ENCODE measurements around the gene FAT1.

The FAT1 gene

DNA sequence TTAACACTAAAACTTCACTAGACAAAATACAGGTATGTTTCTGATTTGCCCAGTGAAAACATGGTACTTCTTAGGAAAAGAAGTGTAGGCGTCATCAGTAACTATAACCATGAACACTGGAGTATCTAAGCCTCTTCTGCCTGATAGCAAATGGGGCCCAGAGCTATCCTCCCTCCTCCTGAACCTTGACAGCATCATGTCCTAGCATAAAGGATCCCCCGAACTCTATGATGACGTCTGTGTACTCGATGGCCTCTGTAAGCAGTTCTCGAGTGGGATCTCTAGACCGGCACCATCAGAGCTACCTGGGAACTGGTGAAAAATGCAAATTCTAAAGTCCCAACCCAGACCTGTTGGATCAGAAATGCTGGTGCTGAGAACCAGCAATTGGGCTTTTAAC lies 132.0 kb downstream of the FAT1 start:
- Histone ChIP-seq H3K4me3 (ENCODE audit: severe bottlenecking) (no peak overlapping the region), H3K27ac (ENCODE audit: poor library complexity, severe bottlenecking) (no peak overlapping the region), H3K27me3 (ENCODE audit: insufficient read depth, poor library complexity, severe bottlenecking) (no peaks in the 10 kb centered on the region)

DNA sequence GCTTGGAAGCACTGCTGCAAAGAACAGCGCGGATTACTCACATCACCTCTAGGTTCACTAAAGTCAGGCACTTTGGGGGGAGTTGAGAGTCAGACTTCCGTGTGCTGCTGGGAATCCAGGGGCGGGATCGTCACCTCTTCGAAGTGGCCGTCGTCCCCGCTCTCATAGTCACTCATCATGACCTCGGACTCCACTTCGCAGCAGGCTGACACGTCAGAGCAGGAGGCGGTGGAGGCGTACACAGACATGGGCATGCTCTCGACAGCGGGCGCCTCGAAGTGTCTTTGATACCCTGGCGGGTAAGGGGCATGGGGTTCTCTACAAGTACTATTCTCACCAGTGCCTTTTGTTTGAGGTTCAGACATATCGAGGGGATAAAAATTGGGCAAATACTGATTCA lies 135.2 kb downstream of the FAT1 start:
- ATAC-seq (ENCODE audit: low read depth) = no peak
- peaks cover 93% of the 10 kb centered on the region for H3K36me3 ChIP-seq (ENCODE audit: low read depth)
- H3K9me3 ChIP-seq (ENCODE audit: severe bottlenecking) = no peaks in the 10 kb centered on the region
- H3K27me3 ChIP-seq (ENCODE audit: insufficient read depth, poor library complexity, severe bottlenecking) = no peaks in the 10 kb centered on the region
- no peak for DNase-seq (ENCODE audit: low spot score)
- no peak overlapping the region for H3K4me3 ChIP-seq (ENCODE audit: severe bottlenecking)
- TF ChIP-seq, protein P1, sequence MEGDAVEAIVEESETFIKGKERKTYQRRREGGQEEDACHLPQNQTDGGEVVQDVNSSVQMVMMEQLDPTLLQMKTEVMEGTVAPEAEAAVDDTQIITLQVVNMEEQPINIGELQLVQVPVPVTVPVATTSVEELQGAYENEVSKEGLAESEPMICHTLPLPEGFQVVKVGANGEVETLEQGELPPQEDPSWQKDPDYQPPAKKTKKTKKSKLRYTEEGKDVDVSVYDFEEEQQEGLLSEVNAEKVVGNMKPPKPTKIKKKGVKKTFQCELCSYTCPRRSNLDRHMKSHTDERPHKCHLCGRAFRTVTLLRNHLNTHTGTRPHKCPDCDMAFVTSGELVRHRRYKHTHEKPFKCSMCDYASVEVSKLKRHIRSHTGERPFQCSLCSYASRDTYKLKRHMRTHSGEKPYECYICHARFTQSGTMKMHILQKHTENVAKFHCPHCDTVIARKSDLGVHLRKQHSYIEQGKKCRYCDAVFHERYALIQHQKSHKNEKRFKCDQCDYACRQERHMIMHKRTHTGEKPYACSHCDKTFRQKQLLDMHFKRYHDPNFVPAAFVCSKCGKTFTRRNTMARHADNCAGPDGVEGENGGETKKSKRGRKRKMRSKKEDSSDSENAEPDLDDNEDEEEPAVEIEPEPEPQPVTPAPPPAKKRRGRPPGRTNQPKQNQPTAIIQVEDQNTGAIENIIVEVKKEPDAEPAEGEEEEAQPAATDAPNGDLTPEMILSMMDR (IDR thresholded peaks at IDR 0.05; ENCODE audit: poor library complexity, severe bottlenecking) = no peak
- H3K4me1 ChIP-seq (ENCODE audit: insufficient read depth, poor library complexity, severe bottlenecking) = no peaks in the 10 kb centered on the region
- no peak overlapping the region for H3K27ac ChIP-seq (ENCODE audit: poor library complexity, severe bottlenecking)

More for the DNA sequence above, 132.0 kb downstream of the FAT1 start:
- no peak for DNase-seq (ENCODE audit: low spot score)
- Histone ChIP-seq H3K4me1 (ENCODE audit: insufficient read depth, poor library complexity, severe bottlenecking) (no peaks in the 10 kb centered on the region), H3K36me3 (ENCODE audit: low read depth) (peaks cover 100% of the 10 kb centered on the region), H3K9me3 (ENCODE audit: severe bottlenecking) (no peaks in the 10 kb centered on the region)
- TF ChIP-seq, protein P1 (IDR thresholded peaks at IDR 0.05; ENCODE audit: poor library complexity, severe bottlenecking) = no peak
- ATAC-seq (ENCODE audit: low read depth) = no peak

DNA sequence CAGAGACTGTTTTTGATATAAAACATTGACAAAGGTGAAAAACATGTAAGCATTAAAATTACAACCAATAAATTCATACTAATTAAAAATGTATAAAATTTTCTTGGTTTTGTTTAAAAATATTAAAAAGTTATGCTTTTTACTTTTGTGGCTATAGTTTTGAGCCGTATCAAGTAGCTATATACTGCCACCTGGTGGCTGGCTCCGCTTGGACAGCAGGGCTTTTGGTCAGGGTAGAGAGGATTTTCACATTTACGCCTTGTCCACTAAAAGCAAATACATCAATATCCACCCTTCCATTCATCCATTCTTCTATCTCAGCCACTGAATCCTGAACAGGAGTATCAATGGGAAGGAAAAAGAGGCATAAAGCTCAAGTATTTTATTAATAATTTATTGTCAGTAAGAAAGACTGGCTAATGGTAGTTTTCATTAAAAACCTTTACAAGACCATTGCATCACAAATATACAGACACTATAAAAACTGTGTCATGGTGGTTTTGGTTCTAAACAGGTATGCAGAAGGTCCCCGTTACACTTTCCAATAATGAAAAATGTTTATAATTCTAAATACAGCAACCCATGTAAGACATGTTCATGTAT lies 136.1 kb downstream of the FAT1 start:
- peak; percentile 70; the same call in 2 of the 3 replicates for ATAC-seq (ENCODE audit: low read depth)
- H3K36me3 ChIP-seq (ENCODE audit: low read depth) = peaks cover 93% of the 10 kb centered on the region

DNA sequence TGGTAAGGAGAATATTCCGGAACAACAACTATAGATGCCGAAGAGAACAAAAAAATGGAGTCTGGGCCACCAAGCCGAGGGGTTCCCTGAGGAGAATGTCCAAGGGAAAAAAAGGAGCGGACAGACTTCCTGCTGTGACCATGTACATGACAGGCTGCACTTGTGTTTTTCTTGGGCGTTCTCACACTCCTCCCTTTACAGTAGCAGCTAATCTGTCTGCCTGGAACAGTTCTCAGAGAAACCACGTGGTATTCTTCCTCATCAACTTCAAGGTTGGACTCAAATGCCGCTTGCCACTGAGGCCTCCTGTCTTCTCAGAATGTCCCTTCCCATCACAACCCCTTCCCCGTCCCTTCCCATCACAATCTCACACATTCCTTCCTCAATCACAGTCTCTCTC lies 137.5 kb downstream of the FAT1 start:
- Histone ChIP-seq H3K27me3 (ENCODE audit: insufficient read depth, poor library complexity, severe bottlenecking) (no peaks in the 10 kb centered on the region), H3K4me3 (ENCODE audit: severe bottlenecking) (no peak overlapping the region), H3K27ac (ENCODE audit: poor library complexity, severe bottlenecking) (no peak overlapping the region), H3K36me3 (ENCODE audit: low read depth) (peaks cover 87% of the 10 kb centered on the region), H3K9me3 (ENCODE audit: severe bottlenecking) (no peaks in the 10 kb centered on the region), H3K4me1 (ENCODE audit: insufficient read depth, poor library complexity, severe bottlenecking) (no peaks in the 10 kb centered on the region)
- ATAC-seq (ENCODE audit: low read depth) (no peak), DNase-seq (ENCODE audit: low spot score) (no peak)
- TF ChIP-seq, protein P1 (IDR thresholded peaks at IDR 0.05; ENCODE audit: poor library complexity, severe bottlenecking) = no peak

More for the DNA sequence above, 136.1 kb downstream of the FAT1 start:
- DNase-seq (ENCODE audit: low spot score) = no peak
- Histone ChIP-seq H3K4me1 (ENCODE audit: insufficient read depth, poor library complexity, severe bottlenecking) (no peaks in the 10 kb centered on the region), H3K9me3 (ENCODE audit: severe bottlenecking) (no peaks in the 10 kb centered on the region), H3K27me3 (ENCODE audit: insufficient read depth, poor library complexity, severe bottlenecking) (no peaks in the 10 kb centered on the region), H3K27ac (ENCODE audit: poor library complexity, severe bottlenecking) (no peak overlapping the region), H3K4me3 (ENCODE audit: severe bottlenecking) (no peak overlapping the region)
- TF ChIP-seq, protein P1 (IDR thresholded peaks at IDR 0.05; ENCODE audit: poor library complexity, severe bottlenecking) = peak; percentile 93

DNA sequence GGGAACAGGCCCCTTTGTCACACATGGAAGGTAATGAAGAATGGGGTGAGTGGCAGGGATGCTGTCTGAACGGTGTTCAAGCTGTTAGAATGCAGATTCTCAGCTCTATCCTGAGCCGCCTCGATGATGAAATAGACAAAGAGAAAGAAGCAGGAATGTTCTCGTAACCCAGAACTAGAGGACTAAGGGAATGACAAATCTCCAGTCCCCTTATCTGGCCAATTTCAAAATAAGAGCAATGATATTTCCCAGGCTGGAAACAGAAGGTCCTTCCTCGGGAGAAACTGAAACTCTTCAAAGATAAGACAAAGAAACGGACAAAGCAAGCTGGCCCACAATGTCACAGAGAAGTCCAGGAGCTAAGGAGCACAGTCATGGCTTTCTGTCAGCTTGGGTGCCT lies 138.7 kb downstream of the FAT1 start:
- DNase-seq (ENCODE audit: low spot score) (no peak), ATAC-seq (ENCODE audit: low read depth) (no peak)
- peaks cover 74% of the 10 kb centered on the region for H3K36me3 ChIP-seq (ENCODE audit: low read depth)
- TF ChIP-seq, protein P1 (IDR thresholded peaks at IDR 0.05; ENCODE audit: poor library complexity, severe bottlenecking) = no peak
- no peaks in the 10 kb centered on the region for H3K4me1 ChIP-seq (ENCODE audit: insufficient read depth, poor library complexity, severe bottlenecking)
- H3K27ac ChIP-seq (ENCODE audit: poor library complexity, severe bottlenecking) = no peak overlapping the region
- H3K4me3 ChIP-seq (ENCODE audit: severe bottlenecking) = no peak overlapping the region
- H3K27me3 ChIP-seq (ENCODE audit: insufficient read depth, poor library complexity, severe bottlenecking) = no peaks in the 10 kb centered on the region
- H3K9me3 ChIP-seq (ENCODE audit: severe bottlenecking) = no peaks in the 10 kb centered on the region
